22Rv1 (cell line): ENCODE measurements around the gene ATRX.
"Not testable (repeated sequence)": the region's sequence is repeated elsewhere in the genome, so short reads cannot be mapped to it uniquely, and the experiment has no call there.

Experiments
- CTCF ChIP-seq: fragments of 450-650 bp; IDR thresholded peaks from 2 replicates; pipeline ENCODE4 v1.5.1; 2017; ENCODE audit warnings: mild to moderate bottlenecking
- ZFX ChIP-seq: fragments of 450-650 bp; IDR thresholded peaks from 2 replicates; pipeline ENCODE4 v1.6.1; 2017; ENCODE audit warnings: antibody characterized with exemption, borderline replicate concordance

- TF ChIP-seq CTCF, ZFX: not testable (repeated sequence)
These were observed 246.2 kb downstream of the ATRX start for GRCh38 chrX:77539778-77540177.
